ENCODE measurements around the gene SPTBN1.

GRCh38 chr2:54440050-54440449 is 16.1 kb upstream of the SPTBN1 start:
- TF ChIP-seq FOXJ3 (CRISPR knock-in tag; IDR thresholded peaks at IDR 0.05; ENCODE audit: borderline replicate concordance): no peak
- TF ChIP-seq ZNF416 (CRISPR knock-in tag; IDR thresholded peaks at IDR 0.05): no peak
- no peak for TF ChIP-seq ESRRA (CRISPR knock-in tag; IDR thresholded peaks at IDR 0.05; ENCODE audit: borderline replicate concordance)
- no peak for TF ChIP-seq ATF6 (CRISPR knock-in tag; IDR thresholded peaks at IDR 0.05)
- no peak for TF ChIP-seq FOXP1 (CRISPR knock-in tag; IDR thresholded peaks at IDR 0.05; ENCODE audit: borderline replicate concordance)

Data from WTC11 (cell line).